OCI-LY3 (cell line): ENCODE data around the gene CDCA3.
A peak's percentile ranks its signal among the peaks of the same experiment; 100 is the strongest.

Experiments
- H2AFZ ChIP-seq: fragments of 200-600, 300-600 bp; shearing (Covaris generic); 2 replicates; pipeline ENCODE4 v1.6.0; 2014; ENCODE audit warnings: antibody characterized with exemption, low read depth, low read length
- H3K27ac ChIP-seq: fragments of 200-600, 300-600 bp; sonication (generic); 2 replicates; pipeline ENCODE4 v1.5.1; 2014; ENCODE audit warnings: mild to moderate bottlenecking, low read length, moderate library complexity, mixed read lengths
- H3K27me3 ChIP-seq: fragments of 200-600, 300-600 bp; sonication (generic); 2 replicates; pipeline ENCODE4 v1.6.1; 2014; ENCODE audit warnings: low read depth, low read length, mixed read lengths
- H3K36me3 ChIP-seq: fragments of 200-600, 300-600 bp; sonication (generic); replicated peaks from 2 replicates; pipeline ENCODE3; 2014; ENCODE audit warnings: low read depth, low read length, mixed read lengths
- H3K4me1 ChIP-seq: fragments of 300-600, 200-600 bp; sonication (generic); 2 replicates; pipeline ENCODE4 v1.6.1; 2014; ENCODE audit warnings: low read length, mixed read lengths
- H3K4me2 ChIP-seq: fragments of 200-600, 300-600 bp; sonication (generic); 2 replicates; pipeline ENCODE4 v1.6.1; 2014; ENCODE audit warnings: low read length, mixed read lengths
- H3K4me3 ChIP-seq: fragments of 300-600, 200-600 bp; sonication (generic); 2 replicates; pipeline ENCODE4 v1.5.1; 2014; ENCODE audit warnings: antibody characterized with exemption, mild to moderate bottlenecking, low read length, moderate library complexity
- H3K79me2 ChIP-seq: fragments of 300-600, 200-600 bp; shearing (Covaris generic); 2 replicates; pipeline ENCODE4 v1.6.1; 2014; ENCODE audit warnings: mild to moderate bottlenecking, low read length, mixed read lengths
- H3K9ac ChIP-seq: fragments of 300-600, 200-600 bp; shearing (Covaris generic); 2 replicates; pipeline ENCODE4 v1.6.0; 2014; ENCODE audit warnings: mild to moderate bottlenecking, low read length, moderate library complexity
- H3K9me3 ChIP-seq: fragments of 200-600, 300-600 bp; shearing (Covaris generic); 2 replicates; pipeline ENCODE4 v1.6.1; 2014; ENCODE audit warnings: low read length, mixed read lengths; ENCODE audit not compliant: insufficient read depth
- H4K20me1 ChIP-seq: fragments of 200-600, 300-600 bp; sonication (generic); 2 replicates; pipeline ENCODE4 v1.6.1; 2016; ENCODE audit warnings: low read length, mixed read lengths; ENCODE audit not compliant: insufficient read depth
- CTCF ChIP-seq: fragments of 200-600, 300-600 bp; sonication (generic); IDR thresholded peaks from 2 replicates; pipeline ENCODE4 v1.5.1; 2014; ENCODE audit warnings: antibody characterized with exemption, low read length, low read depth
- EZH2phosphoT487 ChIP-seq: fragments of 200-600 bp; shearing (Covaris generic); IDR thresholded peaks from 2 replicates; pipeline ENCODE4 v1.6.1; 2018; ENCODE audit warnings: antibody characterized with exemption, mixed run types, low read depth

Gene CDCA3

DNA sequence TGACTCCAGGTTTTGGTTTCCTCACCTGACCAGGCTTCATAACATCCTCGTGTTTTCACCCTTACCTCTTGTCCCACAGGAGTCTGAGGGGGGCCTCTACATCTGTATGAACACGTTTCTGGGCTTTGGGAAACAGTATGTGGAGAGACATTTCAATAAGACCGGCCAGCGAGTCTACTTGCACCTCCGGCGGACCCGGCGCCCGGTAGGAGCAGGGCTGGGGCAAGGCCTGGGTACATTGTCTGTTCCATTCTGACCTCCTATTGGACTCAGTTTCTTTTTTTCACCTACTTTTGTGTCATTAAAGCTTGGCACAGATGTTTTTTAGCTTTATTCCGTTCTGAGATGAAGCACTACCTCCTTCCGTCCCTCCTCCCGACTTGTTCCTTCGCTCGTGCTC lies 4.2 kb upstream of the CDCA3 start:
- Histone ChIP-seq H3K9ac (no peak overlapping the region), H3K9me3 (no peaks in the 10 kb centered on the region), H3K36me3 (peaks cover 25% of the 10 kb centered on the region), H3K4me3 (no peak overlapping the region), H3K79me2 (peaks cover 29% of the 10 kb centered on the region), H3K27me3 (no peaks in the 10 kb centered on the region), H3K27ac (no peak overlapping the region), H3K4me2 (no peak overlapping the region), H2AFZ (no peak overlapping the region), H3K4me1 (peaks cover 11% of the 10 kb centered on the region), H4K20me1 (no peaks in the 10 kb centered on the region)
- no peak for TF ChIP-seq CTCF
- no peak for TF ChIP-seq EZH2phosphoT487

DNA sequence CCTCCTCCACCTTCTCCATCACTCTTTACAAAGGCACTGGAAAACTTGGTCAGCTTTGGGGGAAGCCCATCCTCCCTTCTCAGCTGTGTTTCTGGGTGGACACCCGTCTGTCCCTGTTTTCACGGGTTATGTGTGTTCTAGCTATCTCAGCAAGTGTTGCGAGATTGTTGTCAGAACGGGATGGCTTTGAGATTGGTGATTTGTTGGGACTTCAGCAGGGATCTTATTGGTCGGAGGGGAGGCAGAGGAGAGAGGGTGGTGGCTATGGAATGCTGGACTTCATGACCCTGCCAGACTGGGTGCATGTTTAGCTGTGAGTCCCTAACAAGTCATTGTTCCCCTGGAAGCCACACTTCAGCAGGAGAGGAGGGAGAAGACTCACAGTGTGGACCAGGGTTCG lies 3.0 kb upstream of the CDCA3 start:
- Histone ChIP-seq H3K27ac (no peak overlapping the region), H3K4me3 (no peak overlapping the region), H3K36me3 (peaks cover 29% of the 10 kb centered on the region), H4K20me1 (no peaks in the 10 kb centered on the region), H3K27me3 (no peaks in the 10 kb centered on the region), H3K4me1 (peaks cover 24% of the 10 kb centered on the region), H3K79me2 (peaks cover 40% of the 10 kb centered on the region), H3K9me3 (no peaks in the 10 kb centered on the region), H3K4me2 (no peak overlapping the region), H3K9ac (no peak overlapping the region), H2AFZ (no peak overlapping the region)
- no peak for TF ChIP-seq EZH2phosphoT487
- no peak for TF ChIP-seq CTCF

- Histone ChIP-seq H3K79me2 (peaks cover 40% of the 10 kb centered on the region), H3K9me3 (no peaks in the 10 kb centered on the region), H3K9ac (peak overlapping the region; percentile 72; the same call in 1 of the 2 replicates), H3K4me1 (peaks cover 28% of the 10 kb centered on the region), H3K27me3 (no peaks in the 10 kb centered on the region), H3K27ac (no peak overlapping the region), H3K4me3 (peak overlapping the region; percentile 79), H3K4me2 (peak overlapping the region; percentile 99), H2AFZ (no peak overlapping the region), H4K20me1 (no peaks in the 10 kb centered on the region), H3K36me3 (peaks cover 29% of the 10 kb centered on the region)
- TF ChIP-seq EZH2phosphoT487 (no peak), CTCF (no peak)
Observed at GRCh38 chr12:6853626-6854025, 2.5 kb upstream of the CDCA3 start.

DNA sequence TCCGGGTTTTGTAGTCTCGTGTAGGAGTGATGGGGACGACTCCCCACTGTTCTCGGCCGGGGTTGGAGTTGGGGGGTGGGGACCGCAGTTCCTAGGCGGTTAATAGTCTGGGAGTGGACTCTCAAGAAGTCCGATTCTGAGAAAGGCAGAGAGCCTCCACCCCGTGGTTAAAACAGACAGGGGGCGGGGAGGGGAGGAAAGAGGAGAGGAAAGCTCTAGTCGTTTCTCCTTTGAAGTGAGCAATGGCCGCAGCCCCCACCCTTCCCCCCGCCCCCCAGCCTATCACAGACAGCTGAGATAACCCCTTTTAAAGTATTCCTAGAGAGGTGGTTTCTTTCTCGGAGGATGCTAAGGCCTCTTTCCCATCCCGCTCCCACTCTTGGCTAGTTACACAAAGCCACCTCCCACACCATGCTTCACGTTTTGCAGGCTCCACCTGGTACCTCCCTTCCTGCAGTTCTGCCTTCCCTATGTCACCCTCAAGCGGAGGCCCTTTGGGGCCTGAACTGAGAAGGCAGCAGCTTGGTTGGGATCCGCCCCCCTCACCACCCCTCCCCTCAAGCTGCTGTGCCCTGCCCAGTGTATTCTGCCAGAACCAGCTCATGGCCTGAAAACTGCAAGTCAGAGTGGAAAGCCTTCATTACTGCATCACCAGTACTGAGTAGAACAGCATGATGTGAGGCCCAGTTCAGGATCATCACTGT lies 1.7 kb upstream of the CDCA3 start:
- Histone ChIP-seq H3K36me3 (peaks cover 27% of the 10 kb centered on the region), H3K4me3 (peak overlapping the region; percentile 79), H3K4me1 (peaks cover 33% of the 10 kb centered on the region), H3K9ac (peak overlapping the region; percentile 72), H3K4me2 (peak overlapping the region; percentile 99), H2AFZ (no peak overlapping the region), H3K27me3 (no peaks in the 10 kb centered on the region), H4K20me1 (no peaks in the 10 kb centered on the region), H3K79me2 (peaks cover 40% of the 10 kb centered on the region), H3K9me3 (no peaks in the 10 kb centered on the region), H3K27ac (peak overlapping the region; percentile 28)
- TF ChIP-seq EZH2phosphoT487: no peak
- TF ChIP-seq CTCF: no peak
